ENCODE data around the gene FCN3. TPM values are rescaled to one million over a fixed set of nuclear protein-coding genes. Genes with fewer than 3 reads are reported as not detected.

The FCN3 gene
- total RNA-seq, 1 experiment from 2014 or later: 0.22 TPM

GRCh38 chr1:27397110-27397509 lies 22.5 kb upstream of the FCN3 start:
- H3K79me2 ChIP-seq (ENCODE audit: insufficient read depth, low read length): no peaks in the 10 kb centered on the region
- H3K23me2 ChIP-seq (ENCODE audit: insufficient read length, low read depth, low read length, poor library complexity, severe bottlenecking): peaks cover 1% of the 10 kb centered on the region
- no peak overlapping the region for H2AFZ ChIP-seq (ENCODE audit: low read length)
- no peak overlapping the region for H2BK15ac ChIP-seq (ENCODE audit: low read depth, low read length)
- no peak overlapping the region for H2BK5ac ChIP-seq (ENCODE audit: insufficient read length, low read length)
- no peak overlapping the region for H3K4me3 Mint-ChIP-seq
- H3K9ac ChIP-seq (ENCODE audit: extremely low read depth, insufficient read length, low read length): no peak overlapping the region
- no peaks in the 10 kb centered on the region for H3K9me3 ChIP-seq (ENCODE audit: control insufficient read depth, low read depth, low read length)
- H4K8ac ChIP-seq (replicated peaks; ENCODE audit: insufficient read length, low read depth, low read length): no peak overlapping the region
- H3K56ac ChIP-seq (ENCODE audit: insufficient read length, low read depth, low read length): no peak overlapping the region
- no CpG with 5 or more reads among the region's 3 CpGs for WGBS (ENCODE audit: extremely low coverage, insufficient read length, low lambda C conversion rate)
- H3T11ph ChIP-seq (ENCODE audit: low read length): no peak overlapping the region
- no peak overlapping the region for H3K4ac ChIP-seq (ENCODE audit: low read depth, low read length)
- H3K9me3 Mint-ChIP-seq: no peaks in the 10 kb centered on the region; a peak in 1 of 5 replicates
- no peaks in the 10 kb centered on the region; the same call in 1 of the 2 replicates for H3K27me3 Mint-ChIP-seq (ENCODE audit: low read depth)
- no peak overlapping the region for H3K14ac ChIP-seq (ENCODE audit: insufficient read depth, low read length)
- H3K27ac Mint-ChIP-seq: peak overlapping the region in 2 of 3 experiments; percentile 36 to 40; a peak in 2 of 7 replicates
- no peak overlapping the region for H4K5ac ChIP-seq (ENCODE audit: insufficient read length, low read depth, low read length)
- H2BK12ac ChIP-seq (ENCODE audit: insufficient read length, low read depth, low read length): no peak overlapping the region
- H2AK5ac ChIP-seq (ENCODE audit: insufficient read length, low read length): no peak overlapping the region
- no peak overlapping the region for H3K18ac ChIP-seq (ENCODE audit: insufficient read length, low read depth, low read length)
- TF ChIP-seq CTCF (conservative IDR thresholded peaks at IDR 0.05): no peak
- H3K4me1 ChIP-seq (ENCODE audit: insufficient read depth, low read length): no peaks in the 10 kb centered on the region; the same call in 1 of the 2 replicates
- H3K36me3 Mint-ChIP-seq (ENCODE audit: insufficient read depth in 1 of 3, low read depth in 3 of 3): peaks cover 0 to 4% (median 3%) of the 10 kb centered on the region in 3 experiments; a peak in 2 of 7 replicates
- peaks cover 32 to 46% of the 10 kb centered on the region in 2 experiments for H3K4me1 Mint-ChIP-seq
- no peaks in the 10 kb centered on the region for H3K27me3 ChIP-seq (ENCODE audit: insufficient read depth, low read length)
- no peak overlapping the region for H2BK120ac ChIP-seq (ENCODE audit: low read depth, low read length, poor library complexity, severe bottlenecking)
- H3K23ac ChIP-seq (ENCODE audit: insufficient read length, low read depth, low read length): no peak overlapping the region
- H3K27ac ChIP-seq (ENCODE audit: insufficient read length, low read depth, low read length): no peak overlapping the region
- no peak overlapping the region for H4K91ac ChIP-seq (ENCODE audit: insufficient read length, low read depth, low read length)
- H4K20me1 ChIP-seq (ENCODE audit: control insufficient read depth, insufficient read depth, insufficient read length): no peaks in the 10 kb centered on the region
- H2BK20ac ChIP-seq (ENCODE audit: low read depth, low read length, poor library complexity, severe bottlenecking): no peak overlapping the region
- DNase-seq: no peak
- no peaks in the 10 kb centered on the region for H3K79me1 ChIP-seq (ENCODE audit: insufficient read depth, low read depth, low read length, poor library complexity, severe bottlenecking)
- no peak overlapping the region for H3K4me2 ChIP-seq (ENCODE audit: insufficient read depth, insufficient read length, low read length)

Data from H9 (cell line).